LNCaP clone FGC (cell line): ENCODE data around the gene COL5A3.
"Not testable (repeated sequence)": the region's sequence is repeated elsewhere in the genome, so short reads cannot be mapped to it uniquely, and the experiment has no call there.

Experiments used
- DNase-seq: peaks from one replicate; pipeline ENCODE4 v3.0.0-alpha.2; 2011; ENCODE audit warnings: low read depth
- H3K4me3 ChIP-seq: 2 replicates; pipeline ENCODE4 v1.5.1; 2011; ENCODE audit warnings: mild to moderate bottlenecking, low read depth, low read length, control low read depth
- CTCF ChIP-seq: IDR thresholded peaks from 2 replicates; pipeline ENCODE4 v1.5.1; 2012; ENCODE audit warnings: mild to moderate bottlenecking; ENCODE audit not compliant: control insufficient read depth, insufficient read depth; ENCODE audit errors: extremely low read depth

COL5A3 gene

DNA sequence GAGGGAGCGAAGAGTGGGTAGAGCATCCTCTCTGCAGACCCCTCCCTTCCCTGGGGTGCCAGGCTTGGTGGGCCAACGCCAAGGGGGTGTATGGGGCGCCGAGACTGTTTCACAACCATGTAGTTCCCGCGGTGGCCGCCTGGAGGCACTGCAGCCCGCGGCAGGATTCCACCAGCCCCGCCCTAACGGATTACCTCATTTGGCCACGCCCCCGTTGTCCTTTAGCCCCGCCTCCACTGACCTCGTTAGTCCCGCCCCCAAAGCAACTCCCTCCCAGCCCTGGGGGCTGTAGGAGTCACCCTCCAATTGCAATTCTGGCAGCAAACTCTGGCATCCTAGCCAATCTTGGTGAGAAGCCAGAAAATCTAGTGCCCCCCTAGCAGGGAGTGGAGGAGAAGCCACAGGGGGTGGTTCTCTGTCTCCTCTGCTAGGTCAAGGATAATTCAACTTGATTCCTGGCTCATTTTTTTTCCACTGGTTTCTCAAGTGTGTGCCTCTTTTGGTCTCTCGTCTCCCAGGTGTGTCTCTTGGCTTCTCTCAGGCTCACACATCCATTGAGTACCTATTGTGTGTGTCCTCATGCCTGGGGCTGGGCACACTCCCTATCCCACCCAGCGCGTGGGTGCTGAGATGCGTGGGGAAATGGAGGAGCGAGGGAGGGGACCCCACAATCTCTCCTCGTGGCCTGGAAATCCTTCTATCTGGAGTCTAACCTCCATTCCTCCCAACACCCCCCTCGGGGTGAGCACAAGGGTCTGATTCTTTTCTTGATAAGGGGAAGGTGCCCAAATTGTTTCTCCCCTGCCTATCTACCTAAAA, 76.0 kb downstream of the COL5A3 start:
- DNase-seq, result no peak
- no peak overlapping the region for H3K4me3 ChIP-seq
- TF ChIP-seq CTCF, result peak; percentile 92

- no peak overlapping the region for H3K4me3 ChIP-seq
- no peak for TF ChIP-seq CTCF
- DNase-seq, result no peak
These were observed 77.5 kb downstream of the COL5A3 start for GRCh38 chr19:9932835-9933234.

DNA sequence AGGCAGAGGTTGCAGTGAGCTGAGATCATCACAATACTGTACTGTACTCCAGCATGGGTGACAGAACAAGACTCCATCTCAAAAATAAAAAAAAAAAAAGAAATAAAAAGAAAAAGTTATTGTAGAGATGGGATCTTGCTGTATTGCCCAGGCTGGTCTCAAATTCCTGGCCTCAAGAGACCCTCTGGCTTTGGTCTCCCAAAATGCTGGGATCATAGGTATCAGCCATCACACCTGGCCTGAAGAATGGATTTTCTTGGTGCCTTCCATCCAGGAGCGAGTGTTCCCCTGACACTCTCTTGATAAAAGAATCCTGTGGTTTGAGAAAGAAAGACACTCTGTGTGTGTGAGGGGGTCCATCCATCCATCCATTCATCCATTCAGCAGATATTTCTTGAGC, 78.7 kb downstream of the COL5A3 start:
- H3K4me3 ChIP-seq, result no peak overlapping the region
- no peak for TF ChIP-seq CTCF
- DNase-seq, result no peak

DNA sequence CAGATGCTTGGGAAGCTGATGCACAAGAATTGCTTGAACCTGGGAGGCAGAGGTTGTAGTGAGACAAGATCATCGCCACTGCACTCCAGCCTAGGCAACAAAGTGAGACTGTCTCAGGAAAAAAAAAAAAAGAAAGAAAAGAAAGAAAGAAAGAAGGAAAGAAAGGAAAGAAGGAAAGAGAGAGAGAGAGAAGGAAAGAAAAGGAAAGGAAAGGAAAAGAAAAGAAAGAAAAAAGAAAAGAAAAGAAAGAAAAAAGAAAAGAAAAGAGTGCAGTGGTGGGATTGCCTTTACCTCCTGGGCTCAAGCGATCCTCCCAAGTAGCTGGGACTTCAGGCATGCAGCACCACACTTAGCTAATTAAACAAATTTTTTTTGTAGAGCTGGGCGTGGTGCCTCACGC, 86.9 kb downstream of the COL5A3 start:
- DNase-seq, result no peak
- no peak for TF ChIP-seq CTCF
- H3K4me3 ChIP-seq, result no peak overlapping the region

DNA sequence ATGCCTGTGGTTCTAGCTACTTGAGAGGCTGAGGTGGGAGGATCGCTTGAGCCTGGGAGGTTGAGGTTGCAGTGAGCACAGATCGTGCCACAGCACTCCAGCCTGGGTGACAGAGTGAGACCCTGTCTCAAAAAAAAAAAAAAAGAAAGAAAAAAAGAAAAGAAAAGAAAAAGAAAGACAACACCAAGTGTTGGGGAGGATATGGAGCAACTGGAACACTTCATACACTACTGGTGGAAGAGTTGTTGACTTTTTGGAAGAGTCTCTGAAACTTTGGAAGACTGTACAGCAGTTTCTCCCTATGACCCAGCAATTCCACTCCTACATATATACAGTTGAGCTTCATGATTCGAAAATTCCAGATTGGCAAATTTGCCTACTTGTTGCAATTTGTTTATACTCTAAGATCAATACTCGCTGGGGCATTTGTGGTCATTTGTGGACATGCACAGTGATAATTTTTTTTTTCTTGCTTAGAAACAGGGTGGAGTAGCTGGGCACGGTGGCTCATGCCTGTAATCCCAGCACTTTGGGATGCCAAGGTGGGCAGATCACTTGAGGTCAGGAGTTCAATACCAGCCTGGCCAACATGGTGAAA, 87.4 kb downstream of the COL5A3 start:
- H3K4me3 ChIP-seq, DNase-seq: not testable (repeated sequence)

GRCh38 chr19:9917321-9917720, 93.0 kb downstream of the COL5A3 start:
- no peak for TF ChIP-seq CTCF
- no peak overlapping the region for H3K4me3 ChIP-seq
- DNase-seq, result no peak

- TF ChIP-seq CTCF, result no peak
- H3K4me3 ChIP-seq, result no peak overlapping the region
- DNase-seq, result no peak
These were observed 93.6 kb downstream of the COL5A3 start for GRCh38 chr19:9916719-9917118.
